K562 (cell line): ENCODE data around the gene OR2A25. TPM values are rescaled to one million over a fixed set of nuclear protein-coding genes. Genes with fewer than 3 reads are reported as not detected.

Source experiments
- ATAC-seq: fragments of 200-7000 bp; cut with Tn5 transposase; 3 replicates; pipeline ENCODE4 v1.9.1; 2020; ENCODE audit warnings: moderate library complexity
- BruUV-seq: library from RNA; stranded (reverse); fragments of 400-500 nt; replicated peaks from 2 replicates; lab custom pipeline; 2021; lab: Mats Ljungman, UMichigan
- CTCF ChIA-PET: fragments of 300-600 bp; formaldehyde crosslinking; extraction: SDS; loops from one replicate; lab custom pipeline; 2021; ENCODE audit warnings: low intra/inter-chr PET ratio; lab: Yijun Ruan, JAX
- POLR2A ChIA-PET: fragments of 300-600, 350-650 bp; sonication (Branson Sonifier 250); formaldehyde crosslinking; extraction: SDS; loops from one replicate; lab custom pipeline; 2021; ENCODE audit warnings: antibody characterized with exemption, inconsistent platforms; lab: Yijun Ruan, JAX
- DNase-seq, 4 experiments: peaks; one replicate each; pipeline versions ENCODE4 v3.0.0 to v3.0.0-alpha.2; 2011 to 2018; ENCODE audit warnings: low spot score in 3 of 4, mixed read lengths in 3 of 4; ENCODE audit errors: extremely low read depth in 1 of 4
- FAIRE-seq: peaks from 2 replicates; lab custom pipeline; 2011; peaks lifted over from hg19 to GRCh38; lab: Jason Lieb, UNC
- H2AFZ ChIP-seq: 2 replicates; pipeline ENCODE4 v1.6.0; 2011; ENCODE audit warnings: low read depth, low read length, control low read depth, inconsistent platforms
- H3K27ac ChIP-seq: fragments of 200-600 bp; 3 replicates; pipeline ENCODE4 v1.8.0; 2011; ENCODE audit warnings: low read depth, mild to moderate bottlenecking, control low read depth, inconsistent platforms, low read length, moderate library complexity, mixed read lengths; ENCODE audit errors: extremely low read depth
- H3K27me3 ChIP-seq, 2 experiments: fragments of 300-600 bp in 1 of 2; 2 replicates in 1 of 2; 3 replicates in 1 of 2; pipeline versions ENCODE4 v1.6.0 to v1.8.0; 2011; ENCODE audit warnings: inconsistent platforms in 2 of 2, low read length in 2 of 2, mild to moderate bottlenecking in 1 of 2, mixed read lengths in 1 of 2, moderate library complexity in 1 of 2; ENCODE audit not compliant: control insufficient read depth in 2 of 2, insufficient read depth in 2 of 2
- H3K36me3 ChIP-seq: fragments of 300-600 bp; 3 replicates; pipeline ENCODE4 v1.8.0; 2011; ENCODE audit warnings: mild to moderate bottlenecking, low read length, inconsistent platforms; ENCODE audit not compliant: control insufficient read depth, insufficient read depth
- H3K4me1 ChIP-seq, 2 experiments: fragments of 200-600 bp in 1 of 2; replicated peaks in 1 of 2; 2 replicates in 1 of 2; 3 replicates in 1 of 2; pipeline versions ENCODE4 v1.5.1 to v1.8.0; 2011; ENCODE audit warnings: inconsistent platforms in 2 of 2, low read length in 2 of 2, mild to moderate bottlenecking in 1 of 2, mixed read lengths in 1 of 2, moderate library complexity in 1 of 2; ENCODE audit not compliant: control insufficient read depth in 2 of 2, insufficient read depth in 2 of 2
- H3K4me2 ChIP-seq: 2 replicates; pipeline ENCODE4 v1.6.1; 2011; ENCODE audit warnings: low read length, control low read depth, inconsistent platforms, mixed read lengths; ENCODE audit not compliant: insufficient read depth
- H3K4me3 ChIP-seq: fragments of 200-600 bp; sonication (generic), shearing (Covaris generic); 2 replicates; pipeline ENCODE4 v1.5.1; 2016; ENCODE audit warnings: control low read depth, inconsistent platforms
- H3K79me2 ChIP-seq: fragments of 200-600 bp; 3 replicates; pipeline ENCODE4 v1.8.0; 2011; ENCODE audit warnings: low read length, inconsistent platforms; ENCODE audit not compliant: control insufficient read depth, insufficient read depth
- H3K9ac ChIP-seq, 2 experiments: 2 replicates each; pipeline versions ENCODE4 v1.6.0 to v1.6.1; 2011; ENCODE audit warnings: low read depth in 2 of 2, low read length in 2 of 2, control low read depth in 1 of 2, inconsistent platforms in 1 of 2, mild to moderate bottlenecking in 1 of 2, mixed read lengths in 1 of 2; ENCODE audit not compliant: insufficient read depth in 1 of 2
- H3K9me1 ChIP-seq: one replicate; pipeline ENCODE4 v1.6.0; 2011; ENCODE audit warnings: inconsistent platforms, mild to moderate bottlenecking, low read length, moderate library complexity; ENCODE audit not compliant: control insufficient read depth, insufficient read depth
- H3K9me3 ChIP-seq: replicated peaks from 2 replicates; pipeline ENCODE4 v1.5.1; 2011; ENCODE audit warnings: low read depth, low read length, inconsistent platforms; ENCODE audit not compliant: control insufficient read depth, insufficient read depth
- H4K20me1 ChIP-seq: replicated peaks from 2 replicates; pipeline ENCODE4 v1.6.1; 2011; ENCODE audit warnings: low read length, inconsistent platforms, mixed read lengths; ENCODE audit not compliant: control insufficient read depth, insufficient read depth
- CHD2 ChIP-seq: IDR thresholded peaks from 2 replicates; pipeline ENCODE4 v1.6.1; 2011; ENCODE audit warnings: low read depth, low read length
- DPF2 ChIP-seq: fragments of 450-650 bp; IDR thresholded peaks from 2 replicates; pipeline ENCODE4 v1.6.1; 2016
- GABPA ChIP-seq: fragments of 200-800 bp; sonication (Bioruptor generic); conservative IDR thresholded peaks from 2 replicates; pipeline ENCODE4 v1.6.1; 2016; ENCODE audit warnings: low read depth, missing genetic modification characterization, missing compliant biosample characterization
- HOXB6 ChIP-seq: fragments of 250-450 bp; sonication (Bioruptor Pico); IDR thresholded peaks from 2 replicates; pipeline ENCODE4 v1.5.1; 2022; ENCODE audit warnings: mild to moderate bottlenecking, borderline replicate concordance
- MCM2 ChIP-seq: fragments of 450-650 bp; IDR thresholded peaks from 2 replicates; pipeline ENCODE4 v1.6.1; 2017; ENCODE audit warnings: low read depth, mild to moderate bottlenecking
- MCM3 ChIP-seq: fragments of 450-650 bp; IDR thresholded peaks from 2 replicates; pipeline ENCODE4 v1.6.1; 2016
- NCOA4 ChIP-seq: fragments of 450-650 bp; IDR thresholded peaks from 2 replicates; pipeline ENCODE4 v1.6.1; 2018; ENCODE audit warnings: mild to moderate bottlenecking; ENCODE audit not compliant: partially characterized antibody
- POLR2H ChIP-seq: IDR thresholded peaks from 2 replicates; pipeline ENCODE4 v1.6.1; 2016; ENCODE audit warnings: missing genetic modification characterization, low read depth, mild to moderate bottlenecking, control low read depth, missing compliant biosample characterization, moderate library complexity
- SMARCE1 ChIP-seq: fragments of 450-650 bp; IDR thresholded peaks from 2 replicates; pipeline ENCODE4 v1.7.1; 2016; ENCODE audit warnings: mild to moderate bottlenecking
- SRSF7 ChIP-seq: fragments of 200-400 bp; formaldehyde crosslinking; optimal IDR thresholded peaks from 2 replicates; pipeline ENCODE3; 2017; ENCODE audit warnings: mild to moderate bottlenecking, low read depth, low read length
- TAF9B ChIP-seq: fragments of 450-650 bp; IDR thresholded peaks from 2 replicates; pipeline ENCODE4 v1.6.1; 2018; ENCODE audit warnings: mild to moderate bottlenecking; ENCODE audit not compliant: partially characterized antibody
- TRIM28 ChIP-seq: fragments of 450-650 bp; IDR thresholded peaks from 2 replicates; pipeline ENCODE4 v1.6.1; 2017
- ZBTB49 ChIP-seq: sonication (generic); formaldehyde crosslinking; IDR thresholded peaks from 2 replicates; pipeline ENCODE4 v1.8.0; 2022; ENCODE audit warnings: missing genetic modification reagents, mild to moderate bottlenecking, borderline replicate concordance
- ZNF121 ChIP-seq: sonication (generic); formaldehyde crosslinking; conservative IDR thresholded peaks from 2 replicates; pipeline ENCODE4 v1.8.0; 2022; ENCODE audit warnings: missing genetic modification reagents
- ZNF507 ChIP-seq: conservative IDR thresholded peaks from 2 replicates; pipeline ENCODE4 v1.6.1; 2017; ENCODE audit warnings: missing genetic modification characterization, missing compliant biosample characterization
- WGBS: fragments of 100-300 bp; shearing (Covaris generic); methylation state at CpG from one replicate; pipeline ENCODE4 v1.1.6; 2016; ENCODE audit warnings: low coverage, mixed read lengths; ENCODE audit not compliant: insufficient coverage; ENCODE audit errors: missing lambda C conversion rate; 5-methylcytosine and 5-hydroxymethylcytosine counted together
- in situ Hi-C: fragments of 300-500 bp; cut with MboI; formaldehyde crosslinking; loops from 4 replicates; pipeline ENCODE4 v1.15.0; 2018; ENCODE audit warnings: inconsistent platforms, mixed read lengths
- intact Hi-C: fragments of 100-400 bp; cut with micrococcal nuclease; formaldehyde crosslinking; loops from 2 replicates; pipeline ENCODE4 v1.14.2; 2022
- polyA plus RNA-seq, 8 experiments: library from polyadenylated mRNA; depleted of rRNA in 4 of 8; stranded (reverse) in 5 of 8; unstranded in 3 of 8; fragments of >200 nt; fragmentation: Nextera tagmentation in 2 of 8; fragmentation: Illumina TruSeq in 1 of 8; extraction: Ambion mirVana in 2 of 8; extraction: Trizol in 1 of 8; gene quantifications; 2 replicates each; pipeline versions ENCODE4 v1.2.1 to v1.2.3, GENCODE V29; 2011 to 2014; ENCODE audit warnings: inconsistent platforms in 1 of 8, missing spikeins in 1 of 8
- small RNA-seq: library from RNA; depleted of rRNA; stranded (forward); fragments of <200 nt; gene quantifications from one replicate; pipeline ENCODE3, GENCODE V24; 2014
- total RNA-seq, 7 experiments: library from RNA; depleted of rRNA in 6 of 7; stranded (reverse); fragments of >200 nt in 6 of 7; fragmentation: Illumina TruSeq in 2 of 7; extraction: Trizol in 2 of 7; gene quantifications; 2 replicates each; pipeline versions ENCODE4 v1.2.1 to v1.2.3, GENCODE V29; 2011 to 2021; ENCODE audit warnings: low replicate concordance in 1 of 7

Gene OR2A25
- total and polyA plus RNA-seq, 9 of the 15 experiments (the other 6 are each of a cell fraction or from before 2014, with no cell fraction given), result not detected

- no peak within 1 kb of the TSS for H2AFZ ChIP-seq
- no peaks in the 10 kb centered on the region for H3K27me3 ChIP-seq
- H3K9me3 ChIP-seq, result no peaks in the 10 kb centered on the region
- BruUV-seq, result no TSS peak
- no peak for ATAC-seq
- ChIA-PET POLR2A (no interaction called here), CTCF (no interaction called here)
- no peaks in the 10 kb centered on the region for H4K20me1 ChIP-seq
- H3K27ac ChIP-seq, result no peak within 1 kb of the TSS
- H3K9me1 ChIP-seq, result no peaks in the 10 kb centered on the region
- no peak within 1 kb of the TSS for H3K4me3 ChIP-seq
- no peak within 1 kb of the TSS for H3K4me2 ChIP-seq
- H3K9ac ChIP-seq, result no peak within 1 kb of the TSS
- in situ Hi-C loops, result no loop called here
- FAIRE-seq, result no peak
- TF ChIP-seq CHD2, result no peak
- no peak for TF ChIP-seq SRSF7
- no peak for TF ChIP-seq TRIM28
- no peak for TF ChIP-seq ZNF121 (CRISPR knock-in tag)
- no peak for TF ChIP-seq TAF9B
- no peak for TF ChIP-seq MCM3
- TF ChIP-seq HOXB6 (CRISPR knock-in tag), result no peak
- no peak for TF ChIP-seq ZBTB49
- TF ChIP-seq ZNF507 (tag), result no peak
- TF ChIP-seq NCOA4, result no peak
- TF ChIP-seq DPF2, result no peak
- no peak for TF ChIP-seq GABPA
- TF ChIP-seq MCM2, result no peak
- no peak for TF ChIP-seq SMARCE1
- no peak for TF ChIP-seq POLR2H (tag)
- TF ChIP-seq, all 486 proteins: peak for 0
- H3K79me2 ChIP-seq, result no peaks in the 10 kb centered on the region
- no peaks in the 10 kb centered on the region for H3K4me1 ChIP-seq
- 0% methylated on average over 1 of the region's 1 CpG for WGBS
- no peaks in the 10 kb centered on the region for H3K36me3 ChIP-seq
- intact Hi-C loops, result no loop called here
- DNase-seq, result no peak
Measured at GRCh38 chr7:144122876-144123275, 53.3 kb downstream of the OR2A25 start, which contains the start of gene OR2A14. Gene OR2A14 (plus strand): TSS chr7:144123176. CDS start chr7:144129113, 5,937 bp downstream.

Small RNAs within 50 kb of the gene (small RNA-seq; reads per million reads assigned to genes)
- not detected for gene OR2A41P

Other genes starting within 250 kb of the OR2A25 start
Only the 7 nearest of the 14 such genes appear.
- gene OR2F1, start 115.0 kb upstream of the OR2A25 start, total RNA-seq (2014; rRNA removed), result not detected in 2 replicates
- not detected in 2 replicates for gene OR2F1, start 115.0 kb upstream of the OR2A25 start, total RNA-seq (2014; rRNA removed; fragmentation: Illumina TruSeq; extraction: Trizol)
- not detected in 2 replicates for gene OR2F1, start 115.0 kb upstream of the OR2A25 start, total RNA-seq (2015; rRNA removed; fragmentation: Illumina TruSeq; extraction: Trizol)
- not detected in 2 replicates for gene OR2F1, start 115.0 kb upstream of the OR2A25 start, total RNA-seq (2021)
- gene OR2F1, start 115.0 kb upstream of the OR2A25 start, polyA plus RNA-seq (2011; rRNA removed), result not detected in 2 replicates
- gene OR2F1, start 115.0 kb upstream of the OR2A25 start, polyA plus RNA-seq (2014; fragmentation: Illumina TruSeq; extraction: Trizol), result not detected in 2 replicates
- gene OR2F1, start 115.0 kb upstream of the OR2A25 start, polyA plus RNA-seq (2014; fragmentation: Nextera tagmentation; extraction: Ambion mirVana), result not detected
- gene OR2F1, start 115.0 kb upstream of the OR2A25 start, polyA plus RNA-seq (2014; rRNA removed), result not detected in 2 replicates
- gene OR6B1, start 69.5 kb upstream of the OR2A25 start, total RNA-seq (2014; rRNA removed), result not detected in 2 replicates
- not detected in 2 replicates for gene OR6B1, start 69.5 kb upstream of the OR2A25 start, total RNA-seq (2014; rRNA removed; fragmentation: Illumina TruSeq; extraction: Trizol)
- not detected in 2 replicates for gene OR6B1, start 69.5 kb upstream of the OR2A25 start, total RNA-seq (2015; rRNA removed; fragmentation: Illumina TruSeq; extraction: Trizol)
- gene OR6B1, start 69.5 kb upstream of the OR2A25 start, total RNA-seq (2021), result not detected in 2 replicates
- not detected in 2 replicates for gene OR6B1, start 69.5 kb upstream of the OR2A25 start, polyA plus RNA-seq (2011; rRNA removed)
- gene OR6B1, start 69.5 kb upstream of the OR2A25 start, polyA plus RNA-seq (2014; fragmentation: Illumina TruSeq; extraction: Trizol), result not detected in 2 replicates
- gene OR6B1, start 69.5 kb upstream of the OR2A25 start, polyA plus RNA-seq (2014; fragmentation: Nextera tagmentation; extraction: Ambion mirVana), result not detected
- gene OR6B1, start 69.5 kb upstream of the OR2A25 start, polyA plus RNA-seq (2014; rRNA removed), result not detected in 2 replicates
- gene OR2A5, start 20.9 kb upstream of the OR2A25 start, total RNA-seq (2014; rRNA removed), result not detected in 2 replicates
- not detected in 2 replicates for gene OR2A5, start 20.9 kb upstream of the OR2A25 start, total RNA-seq (2014; rRNA removed; fragmentation: Illumina TruSeq; extraction: Trizol)
- gene OR2A5, start 20.9 kb upstream of the OR2A25 start, total RNA-seq (2015; rRNA removed; fragmentation: Illumina TruSeq; extraction: Trizol), result not detected in 2 replicates
- not detected in 2 replicates for gene OR2A5, start 20.9 kb upstream of the OR2A25 start, total RNA-seq (2021)
- gene OR2A5, start 20.9 kb upstream of the OR2A25 start, polyA plus RNA-seq (2011; rRNA removed), result not detected in 2 replicates
- not detected in 2 replicates for gene OR2A5, start 20.9 kb upstream of the OR2A25 start, polyA plus RNA-seq (2014; fragmentation: Illumina TruSeq; extraction: Trizol)
- gene OR2A5, start 20.9 kb upstream of the OR2A25 start, polyA plus RNA-seq (2014; fragmentation: Nextera tagmentation; extraction: Ambion mirVana), result not detected
- gene OR2A5, start 20.9 kb upstream of the OR2A25 start, polyA plus RNA-seq (2014; rRNA removed), result not detected in 2 replicates
- not detected in 2 replicates for gene OR2A12, start 16.5 kb downstream of the OR2A25 start, total RNA-seq (2014; rRNA removed)
- not detected in 2 replicates for gene OR2A12, start 16.5 kb downstream of the OR2A25 start, total RNA-seq (2014; rRNA removed; fragmentation: Illumina TruSeq; extraction: Trizol)
- gene OR2A12, start 16.5 kb downstream of the OR2A25 start, total RNA-seq (2015; rRNA removed; fragmentation: Illumina TruSeq; extraction: Trizol), result not detected in 2 replicates
- gene OR2A12, start 16.5 kb downstream of the OR2A25 start, total RNA-seq (2021), result not detected in 2 replicates
- not detected in 2 replicates for gene OR2A12, start 16.5 kb downstream of the OR2A25 start, polyA plus RNA-seq (2011; rRNA removed)
- not detected in 2 replicates for gene OR2A12, start 16.5 kb downstream of the OR2A25 start, polyA plus RNA-seq (2014; fragmentation: Illumina TruSeq; extraction: Trizol)
- not detected for gene OR2A12, start 16.5 kb downstream of the OR2A25 start, polyA plus RNA-seq (2014; fragmentation: Nextera tagmentation; extraction: Ambion mirVana)
- not detected in 2 replicates for gene OR2A12, start 16.5 kb downstream of the OR2A25 start, polyA plus RNA-seq (2014; rRNA removed)
- not detected in 2 replicates for gene OR2A2, start 39.8 kb downstream of the OR2A25 start, total RNA-seq (2014; rRNA removed)
- gene OR2A2, start 39.8 kb downstream of the OR2A25 start, total RNA-seq (2014; rRNA removed; fragmentation: Illumina TruSeq; extraction: Trizol), result not detected in 2 replicates
- not detected in 2 replicates for gene OR2A2, start 39.8 kb downstream of the OR2A25 start, total RNA-seq (2015; rRNA removed; fragmentation: Illumina TruSeq; extraction: Trizol)
- gene OR2A2, start 39.8 kb downstream of the OR2A25 start, total RNA-seq (2021), result not detected in 2 replicates
- not detected in 2 replicates for gene OR2A2, start 39.8 kb downstream of the OR2A25 start, polyA plus RNA-seq (2011; rRNA removed)
- gene OR2A2, start 39.8 kb downstream of the OR2A25 start, polyA plus RNA-seq (2014; fragmentation: Illumina TruSeq; extraction: Trizol), result not detected in 2 replicates
- gene OR2A2, start 39.8 kb downstream of the OR2A25 start, polyA plus RNA-seq (2014; fragmentation: Nextera tagmentation; extraction: Ambion mirVana), result not detected
- not detected in 2 replicates for gene OR2A2, start 39.8 kb downstream of the OR2A25 start, polyA plus RNA-seq (2014; rRNA removed)
- gene OR2A14, start 53.4 kb downstream of the OR2A25 start, total RNA-seq (2014; rRNA removed), result not detected in 2 replicates
- not detected in 2 replicates for gene OR2A14, start 53.4 kb downstream of the OR2A25 start, total RNA-seq (2014; rRNA removed; fragmentation: Illumina TruSeq; extraction: Trizol)
- not detected in 2 replicates for gene OR2A14, start 53.4 kb downstream of the OR2A25 start, total RNA-seq (2015; rRNA removed; fragmentation: Illumina TruSeq; extraction: Trizol)
- gene OR2A14, start 53.4 kb downstream of the OR2A25 start, total RNA-seq (2021), result not detected in 2 replicates
- not detected in 2 replicates for gene OR2A14, start 53.4 kb downstream of the OR2A25 start, polyA plus RNA-seq (2011; rRNA removed)
- not detected in 2 replicates for gene OR2A14, start 53.4 kb downstream of the OR2A25 start, polyA plus RNA-seq (2014; fragmentation: Illumina TruSeq; extraction: Trizol)
- not detected for gene OR2A14, start 53.4 kb downstream of the OR2A25 start, polyA plus RNA-seq (2014; fragmentation: Nextera tagmentation; extraction: Ambion mirVana)
- not detected in 2 replicates for gene OR2A14, start 53.4 kb downstream of the OR2A25 start, polyA plus RNA-seq (2014; rRNA removed)
- not detected in 2 replicates for gene CTAGE4, start 113.7 kb downstream of the OR2A25 start, total RNA-seq (2014; rRNA removed)
- not detected in 2 replicates for gene CTAGE4, start 113.7 kb downstream of the OR2A25 start, total RNA-seq (2014; rRNA removed; fragmentation: Illumina TruSeq; extraction: Trizol)
- gene CTAGE4, start 113.7 kb downstream of the OR2A25 start, total RNA-seq (2015; rRNA removed; fragmentation: Illumina TruSeq; extraction: Trizol), result 0.04 TPM in 1 of 2 replicates, not detected in the other
- gene CTAGE4, start 113.7 kb downstream of the OR2A25 start, total RNA-seq (2021), result 0.07 TPM in 1 of 2 replicates, not detected in the other
- 0.08 and 0.17 TPM in 2 replicates for gene CTAGE4, start 113.7 kb downstream of the OR2A25 start, polyA plus RNA-seq (2011; rRNA removed)
- gene CTAGE4, start 113.7 kb downstream of the OR2A25 start, polyA plus RNA-seq (2014; fragmentation: Illumina TruSeq; extraction: Trizol), result not detected in 2 replicates
- not detected for gene CTAGE4, start 113.7 kb downstream of the OR2A25 start, polyA plus RNA-seq (2014; fragmentation: Nextera tagmentation; extraction: Ambion mirVana)
- 0.07 TPM in 1 of 2 replicates, not detected in the other for gene CTAGE4, start 113.7 kb downstream of the OR2A25 start, polyA plus RNA-seq (2014; rRNA removed)